Chondrocyte (in vitro differentiated cells): Measurements from ENCODE around the gene ZCCHC7. TPM values are rescaled to one million over a fixed set of nuclear protein-coding genes. Genes with fewer than 3 reads are reported as not detected.

Experiments used
- DNase-seq: peaks from one replicate; pipeline ENCODE4 v3.0.0; 2021; ENCODE audit warnings: mixed read lengths, low spot score
- H3K27ac Mint-ChIP-seq: one replicate; pipeline ENCODE4 v1.8.0; 2021; ENCODE audit warnings: mild to moderate bottlenecking, moderate library complexity, mixed read lengths; ENCODE audit not compliant: unreplicated experiment
- H3K27me3 Mint-ChIP-seq: 2 replicates; pipeline ENCODE4 v1.8.0; 2021; ENCODE audit warnings: low read depth, mixed read lengths
- H3K36me3 Mint-ChIP-seq: 2 replicates; pipeline ENCODE4 v1.8.0; 2021; ENCODE audit warnings: low read depth, mixed read lengths
- H3K4me1 Mint-ChIP-seq: 2 replicates; pipeline ENCODE4 v1.8.0; 2021; ENCODE audit warnings: low read depth, mild to moderate bottlenecking, mixed read lengths
- H3K4me3 Mint-ChIP-seq: one replicate; pipeline ENCODE4 v1.8.0; 2021; ENCODE audit warnings: mild to moderate bottlenecking, moderate library complexity, mixed read lengths; ENCODE audit not compliant: unreplicated experiment
- H3K9me3 Mint-ChIP-seq: 2 replicates; pipeline ENCODE4 v1.8.0; 2021; ENCODE audit warnings: low read depth, mixed read lengths
- CTCF ChIP-seq: fragments of 200-600 bp; sonication (generic); IDR thresholded peaks from 2 replicates; pipeline ENCODE4 v1.5.0; 2021; ENCODE audit warnings: antibody characterized with exemption, mild to moderate bottlenecking, moderate library complexity
- total RNA-seq: library from RNA; stranded (reverse); gene quantifications from 3 replicates; pipeline ENCODE4 v1.2.1, GENCODE V29; 2021

Gene ZCCHC7
- total RNA-seq, 1 donor from 2014 or later, result 22.5 TPM

GRCh38 chr9:37293664-37294524, 173.5 kb downstream of the ZCCHC7 start:
- H3K36me3 Mint-ChIP-seq, result peaks cover 3% of the 10 kb centered on the region
- peaks cover 45% of the 10 kb centered on the region for H3K4me1 Mint-ChIP-seq
- H3K4me3 Mint-ChIP-seq, result no peak overlapping the region
- no peaks in the 10 kb centered on the region for H3K9me3 Mint-ChIP-seq
- H3K27me3 Mint-ChIP-seq, result no peaks in the 10 kb centered on the region
- H3K27ac Mint-ChIP-seq, result peak overlapping the region; percentile 76
- DNase-seq, result no peak
- TF ChIP-seq CTCF, result no peak

GRCh38 chr9:37295178-37295577, 174.8 kb downstream of the ZCCHC7 start:
- DNase-seq, result no peak
- H3K4me3 Mint-ChIP-seq, result no peak overlapping the region
- no peak for TF ChIP-seq CTCF
- no peak overlapping the region for H3K27ac Mint-ChIP-seq
- no peaks in the 10 kb centered on the region for H3K36me3 Mint-ChIP-seq
- H3K9me3 Mint-ChIP-seq, result no peaks in the 10 kb centered on the region
- no peaks in the 10 kb centered on the region for H3K27me3 Mint-ChIP-seq
- H3K4me1 Mint-ChIP-seq, result peaks cover 42% of the 10 kb centered on the region

- no peak overlapping the region for H3K27ac Mint-ChIP-seq
Observed at GRCh38 chr9:37295796-37296195, 175.4 kb downstream of the ZCCHC7 start.

DNA sequence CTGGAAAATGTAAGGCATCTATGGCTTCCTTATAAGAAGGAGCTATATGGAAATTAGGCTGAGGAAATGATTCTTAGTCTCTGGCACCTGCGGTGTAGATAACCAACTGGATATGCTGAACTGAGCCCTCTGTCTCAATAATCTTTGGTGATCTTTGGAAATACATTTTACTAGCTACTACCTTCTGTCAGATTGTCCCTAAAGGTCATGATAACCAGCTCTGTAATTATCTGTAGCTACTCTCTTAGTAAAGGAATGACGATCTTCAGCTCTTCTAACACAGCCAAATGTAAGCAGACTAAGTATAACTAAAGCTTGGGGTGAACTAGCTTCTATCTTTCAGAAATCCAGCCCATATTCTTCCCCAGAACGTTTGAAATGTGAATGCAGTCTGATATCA, 177.2 kb downstream of the ZCCHC7 start:
- H3K36me3 Mint-ChIP-seq, result no peaks in the 10 kb centered on the region
- no peak overlapping the region for H3K27ac Mint-ChIP-seq

More at GRCh38 chr9:37295796-37296195, 175.4 kb downstream of the ZCCHC7 start:
- Mint-ChIP-seq H3K9me3 (no peaks in the 10 kb centered on the region), H3K27me3 (no peaks in the 10 kb centered on the region), H3K36me3 (no peaks in the 10 kb centered on the region), H3K4me3 (no peak overlapping the region), H3K4me1 (peaks cover 44% of the 10 kb centered on the region)
- TF ChIP-seq CTCF, result peak; percentile 50
- DNase-seq, result no peak

GRCh38 chr9:37300620-37301019, 180.2 kb downstream of the ZCCHC7 start:
- no peak for TF ChIP-seq CTCF
- DNase-seq, result no peak
- H3K27me3 Mint-ChIP-seq, result no peaks in the 10 kb centered on the region
- peak overlapping the region; percentile 88 for H3K27ac Mint-ChIP-seq
- peaks cover 26% of the 10 kb centered on the region for H3K4me1 Mint-ChIP-seq
- peaks cover 3% of the 10 kb centered on the region for H3K36me3 Mint-ChIP-seq
- no peak overlapping the region for H3K4me3 Mint-ChIP-seq
- H3K9me3 Mint-ChIP-seq, result no peaks in the 10 kb centered on the region

More for the DNA sequence above, 177.2 kb downstream of the ZCCHC7 start:
- peaks cover 50% of the 10 kb centered on the region for H3K4me1 Mint-ChIP-seq
- no peak for TF ChIP-seq CTCF
- H3K9me3 Mint-ChIP-seq, result no peaks in the 10 kb centered on the region
- no peaks in the 10 kb centered on the region for H3K27me3 Mint-ChIP-seq
- DNase-seq, result no peak
- no peak overlapping the region for H3K4me3 Mint-ChIP-seq
